Fibroblast of lung (primary cell): ENCODE results near the gene ADAMTS14.

ENCODE experiments used
- EZH2 ChIP-seq: IDR thresholded peaks from 2 replicates; pipeline ENCODE4 v1.5.1; 2012; ENCODE audit warnings: low read length, control low read depth, mild to moderate bottlenecking; ENCODE audit errors: missing control alignments
- TF ChIP-seq, protein P1 (sequence below), 2 donors: IDR thresholded peaks in 1 of 2; conservative IDR thresholded peaks in 1 of 2; 1 replicate in 1 of 2; 2 replicates in 1 of 2; pipeline ENCODE4 v1.5.1; 2011 to 2012; ENCODE audit warnings: low read length in 2 of 2, control low read depth in 1 of 2, inconsistent platforms in 1 of 2, low read depth in 1 of 2, mild to moderate bottlenecking in 1 of 2

DNA sequence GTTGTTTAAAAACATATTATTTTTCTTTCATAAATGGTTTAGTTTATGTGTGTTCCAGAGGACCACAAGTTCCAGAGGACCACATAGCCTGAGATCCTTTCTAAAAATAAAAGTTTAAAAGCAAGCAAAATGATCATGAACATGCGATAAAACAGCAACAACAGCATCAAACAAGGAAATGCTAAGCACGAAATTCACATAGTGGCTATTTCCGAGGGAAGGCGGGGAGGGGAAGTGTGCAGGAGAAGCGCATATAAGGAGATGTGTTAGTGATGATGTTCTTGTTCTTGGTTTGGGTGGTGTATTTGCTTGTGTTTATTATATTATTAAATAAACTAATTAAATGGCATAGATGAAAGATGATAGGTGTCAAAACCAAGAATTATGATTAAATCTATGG is 111.7 kb downstream of the ADAMTS14 start:
- TF ChIP-seq, protein P1, sequence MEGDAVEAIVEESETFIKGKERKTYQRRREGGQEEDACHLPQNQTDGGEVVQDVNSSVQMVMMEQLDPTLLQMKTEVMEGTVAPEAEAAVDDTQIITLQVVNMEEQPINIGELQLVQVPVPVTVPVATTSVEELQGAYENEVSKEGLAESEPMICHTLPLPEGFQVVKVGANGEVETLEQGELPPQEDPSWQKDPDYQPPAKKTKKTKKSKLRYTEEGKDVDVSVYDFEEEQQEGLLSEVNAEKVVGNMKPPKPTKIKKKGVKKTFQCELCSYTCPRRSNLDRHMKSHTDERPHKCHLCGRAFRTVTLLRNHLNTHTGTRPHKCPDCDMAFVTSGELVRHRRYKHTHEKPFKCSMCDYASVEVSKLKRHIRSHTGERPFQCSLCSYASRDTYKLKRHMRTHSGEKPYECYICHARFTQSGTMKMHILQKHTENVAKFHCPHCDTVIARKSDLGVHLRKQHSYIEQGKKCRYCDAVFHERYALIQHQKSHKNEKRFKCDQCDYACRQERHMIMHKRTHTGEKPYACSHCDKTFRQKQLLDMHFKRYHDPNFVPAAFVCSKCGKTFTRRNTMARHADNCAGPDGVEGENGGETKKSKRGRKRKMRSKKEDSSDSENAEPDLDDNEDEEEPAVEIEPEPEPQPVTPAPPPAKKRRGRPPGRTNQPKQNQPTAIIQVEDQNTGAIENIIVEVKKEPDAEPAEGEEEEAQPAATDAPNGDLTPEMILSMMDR (conservative IDR thresholded peaks at IDR 0.05 in 1 of 2, IDR thresholded peaks at IDR 0.05 in 1 of 2; ENCODE audit: low read depth in 1 of 2, low read length in 2 of 2) = no peak
- no peak for TF ChIP-seq EZH2
